HS-5 (cell line): ENCODE results near the gene GDPD5.

Source experiments
- DNase-seq: peaks from one replicate; pipeline ENCODE4 v3.0.0-alpha.2; 2012; ENCODE audit warnings: low read depth

The GDPD5 gene

DNA sequence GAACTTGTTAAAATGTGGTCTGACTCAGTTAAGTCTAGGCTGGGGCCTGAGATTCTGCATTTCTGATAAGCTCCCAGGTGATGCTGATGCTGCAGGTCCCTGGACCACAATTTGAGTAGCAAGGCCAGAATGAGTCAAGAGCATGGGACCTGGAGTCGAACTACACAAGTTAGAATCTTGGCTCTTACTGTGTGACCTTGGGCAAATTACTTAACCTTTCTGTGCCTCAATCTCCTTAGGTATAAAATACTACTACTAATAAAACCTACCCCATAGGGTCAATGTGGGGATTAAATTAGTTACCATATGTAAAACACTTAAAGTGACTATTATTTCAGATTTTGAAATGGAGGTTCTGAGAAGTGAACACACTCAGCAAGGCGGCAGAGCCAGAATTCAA lies 34.3 kb downstream of the GDPD5 start:
- no peak for DNase-seq

DNA sequence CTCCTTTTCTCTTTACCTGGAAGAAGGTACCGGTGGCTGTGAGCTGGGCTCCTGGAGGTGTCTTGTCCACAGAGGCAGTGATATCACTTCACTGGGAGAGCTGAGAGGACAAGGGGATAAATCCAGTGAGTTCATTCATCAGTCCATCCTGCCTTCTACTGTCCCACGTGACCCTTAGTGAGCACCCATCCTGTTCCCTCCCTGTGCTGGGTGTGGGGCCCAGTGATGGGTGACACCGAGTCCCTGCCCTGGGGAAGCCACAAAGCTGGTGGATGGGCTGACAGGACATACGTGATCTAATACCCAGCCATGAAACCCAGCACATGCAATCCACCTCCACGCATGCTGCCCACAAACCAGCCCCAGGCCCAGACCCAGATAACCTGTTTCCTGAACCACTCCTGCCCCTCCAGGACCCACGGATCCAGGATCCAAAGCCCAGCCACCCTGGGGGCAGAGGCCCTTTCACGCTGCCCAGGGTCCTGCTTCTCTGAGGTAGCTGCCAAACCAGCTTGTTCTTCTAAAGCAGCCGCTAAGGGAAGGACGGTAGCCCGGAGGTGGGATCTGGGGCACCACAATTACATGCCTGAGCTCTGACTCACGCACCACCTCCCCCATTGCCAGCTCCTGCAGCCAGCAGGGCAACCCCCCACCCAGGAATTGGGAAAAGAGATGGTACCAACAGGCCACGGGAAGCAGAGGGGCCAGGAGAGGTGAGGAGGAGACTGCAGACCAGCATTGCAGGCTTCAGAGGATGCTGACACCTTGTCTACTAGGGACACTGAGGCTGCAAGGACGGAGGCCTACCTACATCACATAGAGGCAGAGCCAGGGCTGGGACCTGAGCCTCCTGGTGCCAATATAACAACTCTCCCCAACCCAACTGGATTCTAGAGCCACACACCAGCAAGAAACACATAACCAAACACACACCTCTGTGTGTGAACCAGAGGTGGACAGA lies 35.2 kb downstream of the GDPD5 start:
- DNase-seq = no peak

- no peak for DNase-seq
These were observed 38.4 kb downstream of the GDPD5 start for GRCh38 chr11:75487365-75487764.

- no peak for DNase-seq
These were observed 40.0 kb downstream of the GDPD5 start for GRCh38 chr11:75485742-75486141.

GRCh38 chr11:75482931-75483469 lies 42.7 kb downstream of the GDPD5 start:
- DNase-seq = no peak

DNA sequence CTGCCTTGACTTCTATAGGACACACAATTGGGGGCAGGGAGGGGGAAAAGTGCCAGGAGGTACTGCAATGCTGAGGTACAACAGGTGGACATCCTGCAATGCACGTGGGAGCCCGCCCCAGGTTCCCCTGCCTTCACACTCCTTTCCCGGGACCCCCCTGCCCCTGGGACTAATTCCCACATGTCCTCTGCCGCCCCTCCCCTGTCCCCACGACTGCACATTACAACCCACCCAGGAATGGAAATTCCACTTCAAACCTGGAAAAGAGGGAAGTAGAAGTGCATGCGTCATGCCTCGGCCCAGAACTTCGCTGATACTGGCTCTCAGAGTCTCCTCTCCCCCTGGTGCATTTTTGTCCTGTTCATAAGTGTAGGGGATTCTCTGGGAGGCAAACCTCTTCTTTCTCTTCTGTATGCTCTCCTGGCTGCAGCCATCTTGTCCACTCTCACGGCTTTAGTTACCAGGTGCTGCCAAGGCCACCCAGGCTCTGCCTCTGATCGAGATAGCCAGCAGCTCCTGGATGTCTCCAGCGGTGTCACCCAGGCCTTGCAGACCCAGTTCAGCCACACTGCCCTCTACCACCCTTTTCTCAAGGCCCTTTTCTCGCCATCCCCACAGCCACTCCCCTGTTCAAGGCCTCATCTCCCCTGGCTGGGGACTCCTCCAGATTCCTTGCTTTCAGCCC lies 43.7 kb downstream of the GDPD5 start:
- no peak for DNase-seq

DNA sequence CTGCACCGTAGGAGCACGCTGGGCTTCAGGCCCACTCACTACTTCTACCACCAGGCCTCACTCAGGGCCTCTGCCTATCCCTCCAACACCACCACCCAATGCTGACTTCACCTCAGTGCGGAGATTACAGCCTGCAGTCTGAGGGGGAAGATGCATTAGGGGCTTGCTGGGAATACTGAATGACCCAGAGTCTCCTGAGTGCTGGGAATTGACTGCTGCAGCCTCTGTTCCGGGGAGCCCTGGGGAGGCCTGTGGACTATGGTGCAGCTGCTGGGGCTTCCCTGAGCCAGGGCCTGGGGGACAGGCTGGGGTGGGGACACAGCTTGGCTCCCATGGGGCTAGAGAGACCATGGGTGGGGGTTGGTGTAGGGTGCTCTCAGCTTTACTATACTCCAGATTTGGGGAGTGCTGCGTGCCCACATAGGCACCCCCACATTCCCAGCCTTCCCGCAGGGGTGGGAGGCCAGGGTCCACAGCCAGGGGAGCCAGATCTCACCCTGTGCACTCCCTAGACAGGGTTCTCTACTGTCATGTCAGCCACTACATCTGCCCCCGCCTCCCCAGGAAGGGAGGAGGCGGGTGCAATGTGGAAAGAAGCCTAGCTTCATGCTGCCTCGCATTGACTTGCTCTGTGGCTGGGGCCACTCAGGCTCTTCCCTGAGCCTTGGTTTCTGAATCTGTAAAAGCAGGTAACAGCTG lies 44.4 kb downstream of the GDPD5 start:
- DNase-seq = no peak

DNA sequence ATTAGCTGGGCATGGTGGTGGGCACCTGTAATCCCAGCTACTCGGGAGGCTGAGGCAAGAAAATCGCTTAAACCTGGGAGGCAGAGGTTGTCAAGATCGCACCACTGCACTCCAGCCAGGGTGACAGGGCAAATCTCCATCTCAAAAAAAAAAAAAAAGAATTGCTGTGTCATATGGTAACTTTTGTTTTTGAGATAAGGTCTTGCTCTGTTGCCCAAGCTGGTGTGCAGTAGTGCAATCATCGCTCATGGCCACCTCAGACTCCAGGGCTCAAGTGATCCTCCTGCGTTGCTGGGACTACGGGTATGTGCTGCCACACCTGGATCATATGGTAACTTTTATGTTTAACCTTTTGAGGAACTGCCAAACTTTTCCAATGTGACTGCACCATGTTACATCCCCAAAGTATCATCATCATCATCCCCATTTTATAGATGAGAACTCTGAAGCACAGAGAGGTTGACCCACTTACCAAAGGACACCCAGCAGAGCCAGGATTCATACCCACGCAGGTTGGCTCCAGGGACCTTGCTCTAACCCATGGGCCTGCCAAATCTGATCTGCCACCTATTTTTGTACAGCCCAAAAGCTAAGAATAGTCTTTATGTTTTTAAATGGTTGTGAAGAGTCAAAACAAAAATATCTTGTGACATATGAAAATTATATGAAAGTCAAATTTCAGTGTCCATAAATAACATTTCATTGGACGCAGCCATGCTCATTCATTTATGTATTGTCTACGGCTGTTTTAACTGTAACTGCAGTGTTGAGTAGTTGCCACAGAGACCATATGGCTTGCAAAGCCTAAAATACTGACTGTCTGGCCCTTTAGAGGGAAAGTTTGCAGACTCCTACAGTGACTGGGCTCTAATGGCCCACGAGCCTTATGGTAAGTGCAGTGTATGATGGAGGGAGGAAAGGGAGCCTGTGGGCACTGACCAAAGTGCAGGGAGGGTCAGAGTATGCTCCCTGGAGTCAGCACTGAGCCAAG lies 45.3 kb downstream of the GDPD5 start:
- DNase-seq = no peak

DNA sequence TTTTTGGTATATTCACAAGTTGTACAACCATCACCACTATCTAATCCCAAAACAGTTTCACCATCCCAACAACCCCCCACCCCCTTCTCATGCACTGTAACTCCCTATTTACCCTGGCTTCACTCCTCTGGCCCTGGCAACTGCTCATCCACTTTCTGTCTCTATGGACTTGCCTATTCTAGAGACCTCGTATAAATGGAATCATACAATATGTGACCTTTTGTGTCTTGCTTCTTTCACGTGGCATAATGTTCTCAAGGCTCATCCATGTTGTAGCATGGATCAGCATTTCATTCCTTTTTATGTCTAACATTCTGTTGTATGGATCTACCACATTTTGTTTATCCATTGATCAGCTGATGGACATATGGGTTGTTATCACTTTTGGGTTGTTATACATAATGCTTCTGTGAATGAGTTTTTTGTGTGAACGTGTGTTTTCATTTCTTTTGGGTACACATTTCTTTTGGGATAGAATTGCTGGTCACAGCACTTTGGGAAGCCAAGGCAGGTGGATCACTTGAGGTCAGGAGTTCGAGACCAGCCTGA lies 46.1 kb downstream of the GDPD5 start:
- no peak for DNase-seq

GRCh38 chr11:75478783-75479596 lies 46.8 kb downstream of the GDPD5 start:
- no peak for DNase-seq

GRCh38 chr11:75477614-75477935 lies 48.2 kb downstream of the GDPD5 start:
- no peak for DNase-seq

DNA sequence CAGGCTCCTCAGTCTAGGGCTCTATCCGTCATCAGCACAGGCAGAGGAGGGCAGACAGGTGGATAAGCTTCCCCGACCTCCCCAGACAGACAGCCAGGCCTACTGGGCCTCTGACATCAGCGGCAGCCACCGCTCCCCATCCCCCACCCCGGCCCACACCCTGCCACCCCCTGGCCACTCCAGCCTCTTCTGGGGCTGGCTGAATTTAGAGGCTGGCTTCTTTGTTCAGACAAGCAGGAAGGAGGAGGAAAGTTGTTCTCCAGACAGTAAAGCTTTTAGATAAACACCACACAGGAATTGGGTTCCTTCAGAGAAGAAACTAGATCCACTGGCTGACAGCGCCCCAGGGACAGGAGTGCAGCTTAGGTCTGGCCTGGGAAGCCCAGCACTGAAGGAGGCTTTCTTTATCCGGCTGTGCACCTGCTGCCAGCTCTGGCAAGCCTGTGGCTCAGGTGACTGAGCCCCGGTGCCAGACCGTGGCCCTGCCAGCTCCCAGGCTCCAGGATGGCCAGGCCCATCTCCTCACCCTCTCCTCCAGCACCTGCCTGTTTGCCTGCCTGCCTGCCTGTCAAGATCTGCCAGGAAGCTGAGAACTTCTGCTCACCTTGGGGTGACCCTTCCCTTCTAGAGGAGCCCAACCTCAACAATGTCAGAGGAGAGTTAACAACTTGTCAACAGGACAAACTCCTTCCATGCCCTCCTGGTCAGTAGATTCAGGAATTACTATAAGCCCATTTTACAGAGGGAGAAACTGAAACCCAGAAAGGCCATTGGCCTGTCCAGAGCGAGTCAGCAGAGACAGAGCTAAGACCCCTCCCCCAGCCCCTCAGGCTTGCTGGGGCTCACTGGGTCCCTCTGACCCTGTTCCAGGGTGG lies 48.8 kb downstream of the GDPD5 start:
- DNase-seq = no peak

- DNase-seq = no peak
These were observed 49.7 kb downstream of the GDPD5 start for GRCh38 chr11:75475767-75476650.

DNA sequence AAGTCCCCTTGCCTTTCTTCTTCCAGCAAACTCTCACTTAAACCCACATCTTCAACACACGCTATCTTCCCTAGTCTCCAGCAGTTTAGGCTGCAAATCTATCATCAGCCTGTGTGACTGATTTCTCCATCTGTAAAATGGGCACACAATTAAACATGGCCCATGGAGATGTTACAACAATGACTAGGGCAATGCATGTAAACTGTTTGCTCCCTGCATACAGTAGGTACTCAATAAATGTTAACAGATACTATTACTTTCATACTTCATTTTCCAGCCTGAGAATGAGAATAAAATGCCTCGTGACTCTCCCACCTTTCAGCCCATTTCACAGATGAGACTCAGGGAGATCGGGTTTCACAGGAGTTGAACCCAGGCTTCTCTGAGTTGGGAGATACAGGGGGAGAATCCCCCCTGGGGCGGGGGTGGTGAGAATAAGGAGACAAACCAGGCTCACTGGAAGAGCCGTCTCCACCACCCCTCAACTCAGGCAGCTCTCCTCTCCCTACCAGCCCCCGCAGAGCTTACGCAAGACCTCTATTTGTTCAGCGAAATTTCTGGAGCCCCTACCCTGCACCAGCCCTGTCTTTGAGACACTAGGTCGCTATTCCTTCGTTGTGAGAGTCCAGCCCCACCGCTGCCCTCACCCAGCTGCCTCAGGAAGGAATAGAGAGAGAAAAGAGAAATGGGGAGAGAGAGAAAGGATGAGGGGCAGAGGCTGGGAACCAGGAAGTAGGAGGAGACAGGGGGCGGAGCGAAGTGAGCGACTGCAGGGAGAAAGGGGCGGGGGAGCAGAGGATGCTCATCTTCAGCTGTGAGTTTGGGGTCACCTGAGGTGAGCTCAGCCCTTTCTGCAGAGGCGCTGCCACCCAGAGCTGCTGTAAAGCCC lies 50.6 kb downstream of the GDPD5 start:
- DNase-seq = no peak

- DNase-seq = no peak
These were observed 51.5 kb downstream of the GDPD5 start for GRCh38 chr11:75474240-75474639.

DNA sequence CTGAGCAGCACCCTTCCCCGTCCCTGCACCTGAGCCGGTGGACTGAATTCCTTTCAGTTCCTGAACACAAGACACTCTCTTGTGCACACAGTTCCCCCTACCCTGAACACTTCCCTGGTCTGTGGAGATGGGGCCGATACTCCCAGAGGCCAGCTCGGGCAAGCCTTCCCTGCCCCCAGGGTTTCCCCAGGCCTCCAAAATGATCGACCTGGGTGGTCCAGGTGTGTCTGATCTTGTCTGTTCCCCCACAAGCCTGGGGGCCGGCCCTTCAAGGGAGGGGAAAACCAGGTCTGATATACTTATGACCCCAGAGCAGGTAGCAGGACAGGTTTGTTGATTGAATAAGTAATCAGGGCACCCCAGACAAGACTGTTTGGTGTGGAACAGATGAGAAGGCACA lies 52.1 kb downstream of the GDPD5 start:
- DNase-seq = no peak

DNA sequence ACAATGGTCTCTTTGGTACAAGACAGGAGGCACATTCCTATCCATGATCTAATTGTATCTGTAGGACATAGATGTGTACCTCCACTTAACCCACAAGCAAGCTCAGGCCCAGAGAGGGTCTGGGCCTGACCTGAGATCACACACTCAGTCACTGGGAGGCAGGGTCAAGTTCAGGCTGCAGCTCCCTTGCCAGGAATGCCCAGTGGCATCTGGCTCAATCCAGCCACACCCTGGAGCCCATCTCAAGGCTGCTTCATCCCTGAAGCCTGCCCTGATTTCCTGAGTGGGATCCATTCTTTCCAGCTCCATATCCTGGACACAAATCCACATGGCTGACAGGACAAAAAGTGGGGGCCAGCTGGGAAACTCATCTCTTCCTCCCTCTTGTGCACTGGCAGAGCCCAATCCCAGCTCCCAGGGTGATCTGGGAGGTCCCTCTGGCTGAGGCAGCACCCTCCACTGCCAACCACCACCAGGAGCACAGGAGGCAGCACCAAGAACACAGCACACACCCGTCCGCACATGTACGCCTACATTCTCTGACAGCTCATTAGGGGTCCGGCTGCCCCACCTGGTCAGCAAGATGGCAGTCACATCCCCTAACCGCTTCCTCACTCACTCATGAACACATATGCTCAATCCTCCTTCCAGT lies 53.5 kb downstream of the GDPD5 start:
- DNase-seq = no peak
